ENCODE data around the gene MASP1.

GRCh38 chr3:187291001-187291511 is 481 bp downstream of the MASP1 start:
- no peak for TF ChIP-seq GATA2 (IDR thresholded peaks at IDR 0.05; ENCODE audit: low read depth, low read length)
- TF ChIP-seq GATA3 (IDR thresholded peaks at IDR 0.05; ENCODE audit: low read depth, low read length) = no peak

Measured in SH-SY5Y (cell line).